GM19467 (cell line): ENCODE results near the gene SGPP2.

Experiments
- ATAC-seq: cut with Tn5 transposase; IDR thresholded peaks from one replicate; pipeline ENCODE4 v1.9.1; 2021; ENCODE audit warnings: mild to moderate bottlenecking, moderate library complexity; ENCODE audit not compliant: unreplicated experiment

The SGPP2 gene

DNA sequence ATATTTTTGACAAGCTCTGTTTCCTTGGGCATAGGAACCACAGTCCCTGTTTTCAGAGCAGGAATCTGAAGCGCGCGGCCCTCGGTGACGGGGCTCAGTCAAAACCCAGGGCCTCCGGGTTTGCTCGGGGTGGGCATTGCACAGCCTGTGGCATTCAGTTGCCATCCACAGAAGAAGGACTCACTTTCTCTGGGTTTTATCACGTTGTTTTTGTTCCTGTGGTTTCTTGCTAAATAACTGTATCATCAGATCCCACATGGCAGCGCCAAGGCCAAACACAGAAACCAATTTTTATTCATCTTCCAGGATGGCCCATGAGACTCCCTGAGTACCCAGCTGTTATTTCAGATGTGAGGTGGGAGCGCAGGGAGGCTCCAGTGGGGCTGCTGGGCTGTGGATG lies 35.6 kb downstream of the SGPP2 start:
- no peak for ATAC-seq

DNA sequence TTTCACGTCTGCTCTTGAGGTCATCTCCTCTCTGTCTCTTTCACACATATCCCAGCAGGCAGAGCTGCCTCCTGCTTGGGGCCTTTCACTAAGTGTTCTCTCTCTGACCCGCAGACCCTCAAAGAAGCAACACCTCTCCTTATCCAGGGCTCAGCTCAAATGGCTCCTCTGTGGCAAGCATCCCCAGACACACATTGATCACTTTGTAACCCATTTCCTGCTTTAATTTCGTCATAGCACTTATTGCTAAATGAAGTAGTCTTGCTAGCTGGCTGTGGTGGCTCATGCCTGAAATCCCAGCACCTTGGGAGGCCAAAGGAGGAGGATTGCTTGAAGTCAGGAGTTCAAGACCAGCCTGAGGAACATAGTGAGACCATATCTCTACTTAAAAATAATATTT lies 41.4 kb downstream of the SGPP2 start:
- no peak for ATAC-seq

DNA sequence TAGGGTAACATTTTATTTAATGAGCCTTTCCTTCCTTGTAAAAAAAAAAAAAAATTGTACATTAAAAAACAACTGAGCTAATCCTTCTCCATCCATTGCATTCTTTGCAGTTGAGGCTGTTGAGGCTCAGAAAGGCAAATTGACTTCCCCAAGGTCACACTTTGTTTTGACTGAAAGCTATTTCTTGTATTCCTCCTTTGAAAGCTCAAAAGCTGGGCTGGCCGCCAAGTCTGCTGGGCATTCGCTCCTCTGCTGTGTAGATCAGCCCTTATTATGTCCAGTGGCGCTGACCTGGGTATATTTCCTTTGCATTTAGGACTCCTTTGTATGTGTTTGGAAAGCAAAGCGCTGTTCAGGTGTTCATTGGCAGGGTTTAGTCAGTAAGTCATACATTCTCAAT lies 44.0 kb downstream of the SGPP2 start:
- ATAC-seq = no peak

DNA sequence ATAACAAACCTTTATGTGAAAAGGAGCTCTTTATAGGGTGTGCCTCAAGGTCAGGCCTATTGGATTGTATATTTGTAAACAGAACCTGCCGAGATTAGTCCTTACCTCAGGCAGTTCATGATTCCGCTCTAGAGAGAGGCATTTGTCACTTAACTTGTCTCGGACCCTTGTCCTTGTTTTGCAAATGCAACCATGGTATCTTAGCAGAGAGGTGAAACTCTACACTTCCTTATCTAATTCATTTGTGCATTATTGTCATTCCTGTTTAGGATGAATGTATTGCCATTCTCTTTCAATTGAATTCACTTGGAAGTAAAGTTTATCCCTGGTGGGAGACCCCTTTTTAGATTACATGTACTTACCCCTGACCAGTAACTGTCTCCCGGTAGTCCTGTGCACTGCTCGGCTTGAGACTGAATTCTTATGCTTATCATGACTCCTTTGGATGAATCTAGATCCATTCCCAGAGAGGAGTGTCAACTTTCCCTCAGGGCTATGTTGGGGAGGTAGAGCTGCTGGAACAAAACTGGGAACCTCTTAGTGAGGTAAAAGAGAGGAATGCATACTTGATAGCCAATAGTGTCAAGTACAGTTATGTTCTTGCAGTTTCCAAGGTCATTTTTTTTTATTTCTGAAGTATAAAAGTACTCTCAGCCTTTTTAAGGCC lies 46.6 kb downstream of the SGPP2 start:
- ATAC-seq = no peak

DNA sequence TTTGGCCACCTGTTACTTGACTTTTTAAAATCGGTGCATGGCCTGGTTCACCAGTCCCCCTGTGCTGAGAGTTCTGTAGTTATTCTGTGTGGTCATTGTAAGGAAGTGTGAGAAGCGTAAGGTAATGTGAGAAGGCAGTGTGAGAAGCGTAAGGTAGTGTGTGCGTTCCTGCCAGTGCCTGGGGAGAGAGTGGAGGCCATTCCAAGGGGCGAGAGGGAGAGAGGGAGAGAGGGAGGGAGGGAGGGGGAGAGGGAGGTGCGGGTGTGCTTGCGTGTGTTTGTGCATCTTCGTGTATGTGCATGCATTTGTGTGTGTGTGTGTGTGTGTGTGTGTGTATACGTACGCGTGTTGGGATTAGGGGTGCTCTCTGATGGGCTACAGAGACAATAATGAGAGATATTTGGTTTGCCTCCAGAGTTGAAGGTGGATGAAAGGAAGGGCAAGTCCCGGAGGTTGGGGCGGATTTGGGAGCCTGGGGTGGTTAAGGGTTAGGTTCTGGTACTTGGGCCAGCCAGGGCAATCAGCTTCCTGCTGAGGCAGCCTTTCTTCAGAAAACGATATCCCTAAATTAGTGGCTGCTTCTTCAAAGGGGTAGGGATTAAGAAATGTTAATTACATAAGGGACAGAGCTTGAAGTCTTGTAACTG lies 53.7 kb downstream of the SGPP2 start:
- no peak for ATAC-seq

DNA sequence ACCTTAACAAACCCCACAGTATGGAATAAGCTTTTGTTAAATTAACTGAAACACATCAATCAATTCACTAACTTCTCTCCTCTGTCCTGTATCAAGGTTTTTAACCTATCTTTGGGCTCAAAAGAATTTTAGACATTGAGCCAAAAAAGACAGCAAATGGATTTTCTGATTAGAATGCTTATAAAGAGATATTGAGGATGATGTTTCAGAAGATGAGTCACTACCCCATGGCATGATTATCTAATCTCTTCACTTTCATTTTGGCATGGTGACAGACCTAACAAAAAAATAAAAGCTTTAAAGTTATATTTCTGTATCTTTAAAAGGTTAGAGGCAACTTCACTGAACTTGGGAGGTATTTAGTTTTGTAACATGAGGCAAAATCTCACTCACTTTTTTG lies 55.5 kb downstream of the SGPP2 start:
- ATAC-seq = no peak

DNA sequence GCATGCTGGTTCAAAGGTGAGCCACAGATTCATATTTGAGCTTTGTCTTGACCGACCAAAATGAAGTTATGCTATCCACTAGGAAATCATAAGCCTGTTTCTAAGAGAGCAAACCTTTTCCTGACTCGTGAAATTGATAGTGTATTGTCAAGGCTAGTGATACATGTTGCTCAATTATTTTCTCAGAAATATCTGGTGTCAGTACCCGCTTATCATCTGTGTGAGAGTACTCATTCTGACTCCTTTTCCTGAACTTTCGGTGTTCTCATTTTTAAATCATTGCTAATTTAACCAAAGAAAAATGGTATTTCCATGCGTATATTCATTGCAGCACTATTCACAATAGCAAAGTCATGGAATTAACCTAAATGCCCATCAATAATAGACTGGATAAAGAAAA lies 56.2 kb downstream of the SGPP2 start:
- ATAC-seq = no peak

DNA sequence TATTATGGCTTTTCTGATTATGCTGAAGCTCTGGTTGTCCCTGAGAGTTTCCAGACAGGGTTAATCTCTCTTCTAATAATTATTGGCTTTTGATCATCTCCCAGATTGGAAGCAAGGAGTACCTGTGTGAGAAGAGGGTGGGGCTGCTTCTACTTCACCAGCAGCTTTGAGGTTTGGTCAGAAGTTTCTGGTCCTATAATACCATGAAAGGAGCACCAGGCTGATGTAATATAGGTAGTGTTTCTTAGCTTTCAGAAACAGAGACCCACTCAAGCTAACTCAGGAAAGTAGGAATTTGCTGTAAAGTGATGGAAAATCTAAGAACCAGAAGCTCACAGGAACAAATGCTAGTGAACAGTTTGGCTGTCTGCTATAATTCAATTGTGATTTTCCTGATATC lies 57.6 kb downstream of the SGPP2 start:
- ATAC-seq = no peak

DNA sequence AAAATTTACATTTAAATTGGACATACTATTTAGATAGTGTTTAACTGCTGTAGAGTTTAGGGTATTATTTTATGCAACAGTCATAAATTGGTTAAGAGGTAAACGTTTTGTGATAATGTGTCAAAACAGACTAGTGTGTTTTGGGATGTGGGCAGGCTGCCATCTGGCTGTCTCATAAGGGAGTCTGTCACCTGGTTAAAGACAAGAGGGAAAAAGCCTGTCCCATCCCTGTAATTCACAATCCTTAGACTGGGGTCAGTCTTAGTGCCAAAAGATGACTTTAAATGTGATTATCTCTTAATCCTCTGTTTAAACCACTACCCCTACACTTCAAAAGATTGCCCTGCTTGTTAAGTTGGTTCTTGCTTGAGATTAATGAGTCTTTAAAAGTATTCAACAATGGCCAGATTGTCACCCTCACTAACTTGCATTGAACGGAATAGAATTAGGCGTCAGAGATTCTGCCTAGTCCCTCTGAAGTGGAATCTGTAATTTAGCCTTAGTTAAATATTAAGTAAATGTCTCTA lies 59.2 kb downstream of the SGPP2 start:
- ATAC-seq = no peak

DNA sequence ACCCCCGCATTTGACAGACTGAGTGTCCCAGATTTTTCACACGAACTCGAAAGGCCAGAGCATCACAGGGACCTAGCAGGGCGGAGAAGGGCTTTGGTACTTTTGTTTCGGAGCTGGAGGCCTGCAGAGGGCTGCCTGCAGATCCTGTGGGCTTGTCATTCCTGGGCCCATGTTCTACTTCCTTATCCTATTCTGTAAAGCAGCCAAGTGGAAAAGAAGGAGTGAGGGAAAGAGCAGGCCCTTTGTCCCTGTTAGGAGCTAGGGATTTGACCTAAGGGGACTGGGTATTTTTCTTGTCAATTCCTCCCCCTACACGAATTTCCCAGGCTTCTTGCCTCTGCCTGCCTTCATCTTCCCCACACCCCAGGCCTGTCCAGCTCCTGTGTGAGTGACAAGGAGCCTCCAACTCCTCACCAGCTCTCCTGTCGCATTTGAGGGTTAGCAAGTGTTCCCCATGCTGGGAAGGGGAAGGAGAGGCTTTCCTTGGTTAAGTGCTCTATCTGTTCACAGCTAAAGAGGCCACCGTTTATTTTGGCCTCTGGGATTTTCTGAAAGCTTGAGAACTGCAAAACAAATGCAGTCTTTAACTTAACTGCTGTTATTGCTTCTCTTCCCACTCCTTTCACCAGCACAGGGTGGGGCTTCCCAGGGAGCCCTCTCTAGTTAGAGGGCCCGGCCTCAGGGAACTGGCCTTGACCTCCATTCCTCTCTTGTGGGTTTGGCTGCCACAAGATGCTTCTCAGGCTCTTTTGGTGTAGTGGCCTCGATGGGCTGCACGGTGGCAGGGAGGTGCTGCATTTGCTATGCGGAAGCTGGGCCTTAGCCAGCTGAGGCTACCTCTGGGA lies 61.2 kb downstream of the SGPP2 start:
- no peak for ATAC-seq

DNA sequence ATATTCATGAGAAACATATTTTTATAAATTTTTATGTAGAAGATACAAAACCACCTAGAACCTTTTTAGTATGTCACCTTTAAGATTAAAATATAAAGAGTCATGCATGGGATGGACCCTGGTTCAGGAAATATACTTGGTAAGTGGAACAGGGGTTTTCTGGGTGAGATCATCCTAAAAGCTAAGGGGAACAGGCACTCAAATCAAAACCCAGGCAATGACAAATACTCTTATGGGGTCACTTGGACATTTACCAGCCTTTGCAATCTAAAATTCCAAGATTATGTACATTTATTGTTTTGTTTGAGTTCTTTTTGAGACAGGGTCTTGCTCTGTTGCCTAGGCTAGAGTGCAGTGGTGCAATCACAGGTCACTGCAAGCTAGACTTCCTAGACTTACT lies 65.8 kb downstream of the SGPP2 start:
- ATAC-seq = no peak

DNA sequence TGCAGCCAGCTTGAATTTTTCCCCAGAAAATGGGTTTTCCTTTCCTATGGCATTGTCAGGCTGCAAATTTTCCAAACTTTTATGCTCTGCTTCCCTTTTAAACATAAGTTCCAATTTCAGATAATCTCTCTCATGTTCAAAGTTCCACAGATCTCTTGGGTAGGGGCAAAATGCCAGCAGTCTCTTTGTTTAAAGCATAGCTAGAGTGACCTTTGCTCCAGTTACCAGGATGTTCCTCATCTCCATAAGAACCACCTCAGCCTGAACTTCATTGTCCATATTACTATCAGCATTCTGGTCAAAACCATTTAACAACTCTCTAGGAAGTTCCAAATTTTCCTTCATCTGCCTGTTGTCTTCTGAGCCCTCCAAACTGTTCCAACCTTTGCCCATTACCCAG lies 68.3 kb downstream of the SGPP2 start:
- ATAC-seq = no peak

DNA sequence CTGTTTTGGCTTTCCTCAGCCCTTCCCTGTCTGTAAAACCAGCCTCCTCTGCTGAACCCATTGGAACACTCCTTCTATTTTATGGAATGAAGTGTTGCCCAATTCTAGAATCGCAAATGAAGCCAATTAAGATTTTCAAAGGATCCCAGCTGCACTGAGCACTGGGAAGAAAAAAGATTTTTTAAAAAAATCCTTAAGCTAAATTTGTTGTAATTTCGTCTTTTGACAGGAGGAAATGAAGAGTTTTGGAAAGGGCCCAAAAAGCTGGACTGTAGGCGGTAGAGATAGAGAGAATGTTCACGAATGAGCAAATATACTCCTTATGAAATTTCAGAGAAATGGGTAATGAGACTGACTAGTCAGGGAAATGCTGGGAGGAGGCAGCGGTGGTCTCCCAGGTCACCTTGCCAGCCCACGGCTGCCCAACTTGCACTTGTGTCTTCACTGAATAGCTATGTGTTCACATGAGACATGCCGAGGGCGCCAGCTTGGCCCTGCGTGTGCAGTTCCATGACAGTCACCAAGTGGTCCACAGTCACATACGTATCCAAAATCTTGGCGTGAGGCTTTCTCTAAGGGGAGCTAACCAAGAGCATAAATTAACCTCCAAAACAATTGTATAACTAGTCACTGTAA lies 69.9 kb downstream of the SGPP2 start:
- no peak for ATAC-seq

DNA sequence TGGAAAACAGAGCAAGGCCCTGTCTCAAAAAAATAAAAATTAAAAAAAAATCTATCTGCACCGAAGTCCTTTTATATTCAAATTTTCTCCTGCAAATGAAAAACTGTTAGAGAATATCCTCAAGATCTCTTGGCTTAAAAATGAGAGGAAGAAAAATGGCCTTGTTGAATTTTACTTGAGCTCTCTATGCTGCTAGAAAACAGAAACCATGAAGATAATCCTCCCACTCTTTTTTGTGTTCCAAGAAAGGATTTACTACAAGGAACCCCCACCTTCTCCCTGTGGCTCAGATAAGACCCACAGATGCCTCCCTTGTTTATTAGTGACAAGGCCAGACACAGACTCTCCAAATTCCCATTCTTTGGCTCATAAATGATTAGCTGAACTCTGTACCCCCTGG lies 71.0 kb downstream of the SGPP2 start:
- ATAC-seq = no peak

DNA sequence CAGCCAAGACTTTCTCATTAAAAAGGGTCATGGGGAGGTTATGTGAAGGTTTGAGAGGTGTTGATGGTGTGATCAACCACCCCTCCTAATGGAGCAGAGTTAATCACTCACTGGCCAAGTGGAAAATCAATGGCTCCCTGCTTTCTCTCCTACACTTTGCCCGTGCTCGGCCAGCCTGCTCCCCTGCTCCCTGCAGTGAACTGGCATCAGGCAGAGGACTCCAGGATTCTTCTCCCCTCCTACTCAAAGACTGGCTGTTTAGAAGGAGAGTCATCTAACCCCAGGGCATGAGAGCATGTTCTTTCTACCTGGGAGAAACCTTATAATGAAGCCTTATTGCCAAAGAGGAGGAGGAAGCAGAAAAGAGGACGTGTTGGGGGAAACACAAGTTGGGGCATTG lies 74.9 kb downstream of the SGPP2 start:
- no peak for ATAC-seq

DNA sequence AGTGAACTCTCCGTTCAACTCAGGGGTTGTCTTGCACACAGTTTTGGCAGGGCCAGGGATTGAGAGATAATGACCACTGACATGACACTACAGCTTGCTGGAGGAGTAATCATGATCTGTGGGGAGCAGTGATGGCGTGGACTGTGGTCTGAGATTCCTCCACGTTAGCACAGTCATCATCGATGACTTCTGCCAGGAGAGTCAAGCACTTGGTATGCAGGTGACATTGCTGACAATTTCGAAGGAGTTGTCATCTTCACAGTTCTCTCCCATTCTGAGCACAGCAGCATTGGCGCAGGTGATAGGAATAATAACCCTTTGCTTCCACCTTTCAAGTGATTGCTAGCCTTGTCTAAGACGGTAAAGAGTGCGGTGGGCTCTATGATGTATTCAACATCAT lies 79.8 kb downstream of the SGPP2 start:
- ATAC-seq = no peak

DNA sequence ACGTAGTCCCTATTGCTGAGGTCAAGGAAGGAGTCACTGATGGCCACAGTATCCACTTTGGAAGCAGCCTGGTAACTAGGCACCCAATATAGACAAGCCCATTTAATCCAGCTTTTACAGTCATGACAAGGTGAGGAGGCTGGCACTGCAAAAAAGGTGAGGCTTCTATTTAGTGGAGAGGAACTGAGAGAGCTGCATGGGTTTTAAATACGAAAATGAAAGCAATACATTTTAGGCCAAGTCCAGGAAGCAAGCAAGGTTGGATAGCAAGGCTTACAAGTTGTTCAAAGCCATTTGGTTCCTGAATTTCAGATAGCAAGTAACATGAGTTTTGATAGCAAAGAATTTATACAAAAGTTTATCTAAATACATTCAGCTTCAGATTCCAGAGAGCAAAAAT lies 80.4 kb downstream of the SGPP2 start:
- ATAC-seq = peak; percentile 96

DNA sequence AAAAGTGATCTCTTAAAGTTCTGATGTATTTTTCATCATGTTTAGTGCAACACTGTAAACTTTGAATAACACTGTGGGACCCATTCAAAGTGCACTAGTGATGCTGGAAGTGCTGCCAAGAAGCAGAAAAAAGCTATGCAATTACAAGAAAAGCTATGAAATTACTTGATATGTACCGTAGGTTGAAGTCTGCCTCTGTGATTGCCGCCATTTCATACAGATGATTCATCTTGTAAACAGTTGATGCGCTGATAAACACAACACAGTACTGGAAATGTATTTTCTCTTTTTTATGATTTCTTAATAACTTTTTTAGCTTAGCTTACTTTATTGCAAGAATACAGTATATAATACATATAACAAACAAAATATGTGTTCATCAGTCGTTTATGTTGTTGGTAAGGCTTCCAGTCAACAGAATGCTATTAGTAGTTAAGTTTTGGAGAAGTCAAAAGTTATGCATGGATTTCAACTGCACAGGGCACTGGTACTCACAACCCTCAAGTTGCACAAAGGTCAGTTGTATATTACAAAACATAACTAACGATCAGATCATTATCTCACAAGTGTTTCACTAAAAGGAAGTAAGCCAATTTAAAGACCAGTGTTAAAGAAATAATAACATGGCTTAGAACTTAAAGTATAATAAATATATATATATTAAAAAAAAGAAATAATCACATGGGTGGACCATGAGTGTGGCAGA lies 82.0 kb downstream of the SGPP2 start:
- ATAC-seq = no peak

DNA sequence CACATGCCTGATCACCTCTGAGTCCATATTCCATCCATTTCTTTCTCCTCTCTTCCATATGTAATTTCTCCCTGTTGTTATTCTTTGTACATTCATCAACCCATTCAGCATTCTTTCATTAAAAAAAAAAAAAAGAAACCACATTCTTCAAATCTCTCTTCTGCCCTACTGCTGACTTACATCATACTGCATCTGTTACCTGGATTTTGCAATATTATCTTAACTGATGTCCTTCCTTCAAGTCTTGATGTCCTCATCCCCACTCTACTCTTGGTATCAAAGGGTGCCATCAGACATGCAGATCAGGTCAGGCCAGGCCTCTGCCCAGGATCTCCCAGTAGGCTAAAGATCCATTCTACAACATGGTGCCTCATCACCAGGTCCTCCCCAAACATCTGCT lies 90.6 kb downstream of the SGPP2 start:
- no peak for ATAC-seq

DNA sequence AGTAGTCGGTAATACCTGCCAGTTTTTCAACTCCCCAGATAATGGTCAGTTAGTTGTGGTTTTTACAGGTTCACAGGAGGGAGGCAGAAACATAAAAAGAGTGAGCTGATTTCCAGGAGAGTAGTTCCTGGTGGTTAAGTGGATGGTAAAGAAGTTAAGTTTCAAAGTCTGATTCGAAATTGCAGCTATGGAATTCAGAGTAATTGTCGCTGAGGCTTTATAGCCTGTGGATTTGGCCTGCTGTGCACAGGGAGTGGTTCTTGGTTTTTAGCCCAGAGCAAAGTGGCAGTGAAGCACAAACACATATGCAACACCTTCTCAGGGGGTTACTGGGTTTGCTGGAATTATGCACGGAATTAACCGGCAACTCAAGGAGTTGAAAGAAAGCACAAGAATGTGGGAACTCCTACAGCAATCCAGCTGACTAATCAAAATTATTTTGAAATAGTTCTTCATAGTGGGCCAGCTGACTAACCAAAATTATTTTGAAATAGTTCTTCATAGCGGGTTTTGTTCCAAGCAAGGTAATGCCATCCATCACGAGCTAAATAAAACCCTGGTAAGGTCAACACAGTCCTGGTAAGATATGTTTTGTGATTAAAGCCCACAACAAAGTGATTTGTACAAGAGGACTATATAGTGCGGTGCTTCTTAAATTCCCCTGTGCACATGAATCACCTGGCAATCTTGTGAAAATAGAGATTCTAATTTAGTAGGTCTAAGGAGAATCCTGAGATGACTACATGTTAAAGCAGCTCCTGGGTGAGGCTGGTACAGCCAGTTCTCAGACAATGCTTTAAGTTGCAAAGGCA lies 94.4 kb downstream of the SGPP2 start:
- no peak for ATAC-seq
